Erythroblast (primary cell): ENCODE data around the gene NFIX.

Source experiments
- DNase-seq, 2 experiments: peaks; one replicate each; lab custom pipeline; 2025; lab: John Stamatoyannopoulos, UW
- GATA1 ChIP-seq: IDR thresholded peaks from 2 replicates; pipeline ENCODE4 v1.6.1; 2011; ENCODE audit warnings: low read depth, mild to moderate bottlenecking, control low read depth, low read length, moderate library complexity
- POLR2A ChIP-seq: IDR thresholded peaks from 2 replicates; pipeline ENCODE4 v1.6.1; 2011; ENCODE audit warnings: mild to moderate bottlenecking, low read length

NFIX gene

GRCh38 chr19:13091400-13092157, 96.3 kb downstream of the NFIX start:
- TF ChIP-seq GATA1 = no peak
- DNase-seq = peak; percentile 53 to 67

- TF ChIP-seq GATA1 (no peak), POLR2A (no peak)
These were observed 96.9 kb downstream of the NFIX start for GRCh38 chr19:13092158-13092543.

GRCh38 chr19:13092606-13093235, 97.4 kb downstream of the NFIX start:
- no peak for DNase-seq
- TF ChIP-seq GATA1 = no peak
- no peak for TF ChIP-seq POLR2A

More at GRCh38 chr19:13092158-13092543, 96.9 kb downstream of the NFIX start:
- DNase-seq = no peak

GRCh38 chr19:13093407-13094105, 98.3 kb downstream of the NFIX start:
- TF ChIP-seq GATA1 (no peak), POLR2A (no peak)

GRCh38 chr19:13094106-13094504, 98.8 kb downstream of the NFIX start:
- peak in 1 of 2 experiments; percentile 54 for DNase-seq

More at GRCh38 chr19:13093407-13094105, 98.3 kb downstream of the NFIX start:
- DNase-seq = peak; percentile 90 to 94

GRCh38 chr19:13094771-13095392, 99.6 kb downstream of the NFIX start:
- DNase-seq = peak; percentile 55 to 68
- no peak for TF ChIP-seq POLR2A
- no peak for TF ChIP-seq GATA1

More at GRCh38 chr19:13094106-13094504, 98.8 kb downstream of the NFIX start:
- TF ChIP-seq POLR2A = no peak
- TF ChIP-seq GATA1 = no peak

- TF ChIP-seq POLR2A = no peak
- TF ChIP-seq GATA1 = no peak
These were observed 100.1 kb downstream of the NFIX start for GRCh38 chr19:13095393-13095784.

GRCh38 chr19:13095934-13096927, 101.0 kb downstream of the NFIX start:
- TF ChIP-seq GATA1 (no peak), POLR2A (peak; percentile 55)
- peak; percentile 80 to 83 for DNase-seq

More at GRCh38 chr19:13095393-13095784, 100.1 kb downstream of the NFIX start:
- peak; percentile 52 to 66 for DNase-seq

GRCh38 chr19:13097033-13097462, 101.8 kb downstream of the NFIX start:
- TF ChIP-seq POLR2A (no peak), GATA1 (no peak)
- peak; percentile 67 to 76 for DNase-seq

- peak; percentile 88 to 89 for DNase-seq
- TF ChIP-seq POLR2A (no peak), GATA1 (no peak)
These were observed 102.4 kb downstream of the NFIX start for GRCh38 chr19:13097463-13098258.

- no peak for TF ChIP-seq GATA1
- peak; percentile 55 for TF ChIP-seq POLR2A
- DNase-seq = peak; percentile 89 to 91
These were observed 103.2 kb downstream of the NFIX start for GRCh38 chr19:13098277-13099072.
